Left colon (tissue), 2 donors: ENCODE results near the gene LNP1. TPM values are rescaled to one million over a fixed set of nuclear protein-coding genes. Genes with fewer than 3 reads are reported as not detected.
A peak's percentile ranks its signal among the peaks of the same experiment; 100 is the strongest.

Source experiments
- ATAC-seq: fragments of 200-7000 bp; cut with Tn5 transposase; one replicate; pipeline ENCODE4 v1.9.1; 2020; ENCODE audit warnings: mild to moderate bottlenecking, moderate library complexity
- DNase-seq, 2 donors: peaks; one replicate each; pipeline ENCODE4 v3.0.0-alpha.2; 2020
- intact Hi-C, 2 donors: fragments of 100-400 bp; cut with DNase I in 1 of 2; cut with micrococcal nuclease in 1 of 2; formaldehyde crosslinking; loops; one replicate each; pipeline versions ENCODE4 v1.11.2 to v1.14.0; 2022; cut with DNase I, micrococcal nuclease
- total RNA-seq, 2 donors: library from RNA; stranded (reverse); fragmentation: NEBNext Ultra II Directional; extraction: Animal tissue kit (Norgen Biotek cat#: 25700); gene quantifications; one replicate each; pipeline ENCODE4 v1.2.1, GENCODE V29; 2021
- donor health status: DM: no; HTN: no; CAD: no.
- donor health status: DM: yes; HTN: yes; CAD: no.

The LNP1 gene
- total RNA-seq, 2 donors from 2014 or later = 1.0 to 1.1 TPM

DNA sequence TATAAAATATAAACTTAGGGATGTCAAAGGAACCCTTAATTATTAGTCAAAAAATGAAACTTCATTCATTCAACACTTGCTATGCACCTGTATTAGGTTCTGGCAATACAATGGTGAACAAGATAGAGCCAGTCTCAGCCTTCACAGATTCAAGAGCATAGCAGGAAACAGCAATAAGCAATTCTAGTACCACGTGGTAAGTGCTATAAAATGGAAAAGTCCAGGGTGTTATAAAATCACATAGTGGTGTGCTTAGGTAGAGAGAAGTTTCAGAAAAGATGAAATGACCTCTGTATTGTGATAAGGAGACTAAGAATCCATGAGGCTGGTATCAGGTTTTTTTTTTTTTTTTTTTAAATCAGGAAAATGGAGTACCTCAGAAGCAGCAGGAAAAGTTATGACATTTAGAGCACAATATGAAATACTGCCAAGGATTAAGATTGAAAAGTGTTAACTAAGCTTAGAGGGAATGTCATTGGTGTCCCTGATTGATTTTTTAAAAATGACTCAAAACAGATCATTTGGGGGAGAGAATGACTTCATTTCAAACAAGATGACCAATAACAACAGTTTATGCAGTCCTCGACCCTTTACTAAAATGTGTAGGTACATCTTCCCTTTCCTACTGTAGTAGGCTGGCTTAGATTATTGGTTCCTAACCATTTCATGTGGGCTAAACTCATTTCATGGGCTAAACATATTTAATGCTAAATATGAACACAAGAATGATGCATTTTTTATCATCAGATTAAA, 5.5 kb upstream of the LNP1 start:
- intact Hi-C loops = no loop called here
- ATAC-seq (peak; percentile 94), DNase-seq (no peak)

DNA sequence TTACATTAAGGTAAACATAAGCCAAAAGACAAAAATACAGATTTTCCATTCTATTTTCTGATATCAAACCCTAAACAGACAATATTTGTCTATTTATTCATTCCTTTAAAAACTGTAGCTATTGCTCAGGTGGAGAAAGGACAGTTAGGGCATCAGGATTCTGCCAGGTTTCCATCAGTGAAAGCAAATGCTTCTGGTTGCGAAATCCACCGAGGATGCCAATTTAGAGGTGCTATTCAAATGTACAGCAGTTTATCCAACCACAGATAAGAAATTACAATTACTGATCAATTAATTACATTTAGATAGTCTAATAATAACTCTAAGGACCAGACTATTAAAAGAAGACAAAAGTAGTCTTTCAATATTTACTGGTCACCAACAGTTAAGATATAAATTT, 4.4 kb upstream of the LNP1 start:
- intact Hi-C loops = no loop called here
- DNase-seq (no peak), ATAC-seq (no peak)

DNA sequence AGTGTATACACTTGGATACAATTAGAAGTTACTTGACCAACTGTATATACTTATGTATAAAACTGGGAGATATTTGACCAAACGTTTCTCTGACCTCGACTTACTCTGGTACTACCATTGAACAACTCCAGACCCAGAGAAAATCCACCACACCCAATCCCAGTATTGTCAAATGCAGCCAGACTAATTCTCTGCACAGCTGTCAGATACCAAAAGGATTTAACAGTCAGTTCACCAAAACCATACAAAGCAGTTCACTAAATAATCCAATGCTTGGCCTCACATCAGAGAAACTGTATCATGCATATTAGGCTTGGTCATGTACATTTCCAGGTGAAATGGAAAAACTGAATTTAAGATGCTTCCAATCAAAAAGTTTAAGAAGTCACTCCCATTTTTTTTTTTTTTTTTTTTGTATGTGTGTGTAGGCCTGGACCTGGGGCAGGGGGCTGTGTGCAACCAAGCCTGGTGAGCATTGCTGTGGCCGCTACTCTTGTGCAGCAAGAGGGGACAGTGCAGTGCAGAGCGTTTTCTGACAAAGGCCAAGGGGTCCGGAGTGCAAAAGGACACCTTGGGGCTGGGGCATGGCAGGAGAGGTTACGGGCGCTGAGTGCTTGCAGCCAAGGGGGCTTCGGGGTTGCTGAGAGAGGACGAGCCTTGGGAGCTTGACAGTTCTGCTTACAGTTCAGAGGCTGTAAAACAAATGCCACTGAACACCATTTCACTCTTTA, 1.8 kb upstream of the LNP1 start:
- DNase-seq (peak in 1 of 2 donors; percentile 7), ATAC-seq (no peak)
- intact Hi-C loops = no loop called here

DNA sequence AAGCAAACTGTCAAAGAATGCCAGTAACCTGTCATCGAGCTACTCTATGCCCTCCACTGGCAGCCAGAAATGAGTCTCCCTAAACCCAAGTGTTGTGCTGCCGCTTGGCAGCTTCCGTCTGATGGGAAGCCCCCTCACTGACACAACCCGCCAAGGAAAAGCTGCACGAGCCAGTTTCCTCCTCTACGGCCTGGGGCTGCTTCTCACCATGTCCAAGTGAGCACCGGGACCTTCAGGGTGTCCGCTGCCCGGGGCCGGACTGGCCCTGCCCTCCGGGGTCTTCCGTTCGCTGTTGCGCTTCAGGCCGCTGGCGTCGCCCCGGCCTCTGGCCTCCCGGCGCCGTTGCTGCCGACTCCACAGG, 940 bp upstream of the LNP1 start:
- ATAC-seq (peak; percentile 14), DNase-seq (peak in 1 of 2 donors; percentile 32)
- intact Hi-C loops = no loop called here

DNA sequence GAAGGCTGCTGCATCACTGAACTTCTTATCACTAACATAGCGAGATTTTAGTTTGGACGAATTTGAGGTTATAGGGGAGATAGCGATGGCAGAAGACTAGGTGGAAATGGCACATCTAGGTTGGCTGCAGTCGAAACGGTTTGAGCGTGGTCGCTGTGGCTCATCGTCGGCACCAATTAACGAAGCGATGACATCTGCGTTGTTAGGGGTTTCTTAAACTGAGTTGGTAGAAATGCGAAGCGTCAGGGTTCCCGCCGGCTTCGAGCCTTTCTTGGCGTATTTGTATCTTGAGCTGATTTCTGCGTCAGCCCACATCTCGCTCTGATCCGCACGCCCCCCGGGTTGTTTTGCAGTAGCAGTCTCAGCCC, 319 bp downstream of the LNP1 start:
- intact Hi-C loops = no loop called here
- no peak for ATAC-seq
- peak; percentile 28 to 53 for DNase-seq

DNA sequence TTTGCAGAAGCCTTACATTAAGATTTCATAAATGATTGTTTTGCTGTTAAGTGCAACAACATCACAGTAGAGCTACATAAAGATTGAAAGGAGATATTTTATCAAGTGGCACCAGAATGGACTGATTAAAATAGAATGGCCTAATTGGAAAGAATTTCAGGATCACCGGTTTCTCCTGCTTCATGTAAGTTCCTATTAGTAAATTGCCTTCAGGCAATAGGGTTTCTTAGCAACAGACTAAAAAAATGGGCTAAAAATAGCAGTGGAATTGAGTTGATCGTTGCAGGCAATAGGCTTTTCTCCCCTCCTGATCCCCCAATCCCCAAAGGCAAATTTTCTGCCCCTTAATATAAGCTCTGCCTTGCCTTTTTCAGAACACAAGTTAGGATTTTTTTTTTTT, 917 bp downstream of the LNP1 start:
- ATAC-seq (no peak), DNase-seq (no peak)
- intact Hi-C loops = no loop called here

DNA sequence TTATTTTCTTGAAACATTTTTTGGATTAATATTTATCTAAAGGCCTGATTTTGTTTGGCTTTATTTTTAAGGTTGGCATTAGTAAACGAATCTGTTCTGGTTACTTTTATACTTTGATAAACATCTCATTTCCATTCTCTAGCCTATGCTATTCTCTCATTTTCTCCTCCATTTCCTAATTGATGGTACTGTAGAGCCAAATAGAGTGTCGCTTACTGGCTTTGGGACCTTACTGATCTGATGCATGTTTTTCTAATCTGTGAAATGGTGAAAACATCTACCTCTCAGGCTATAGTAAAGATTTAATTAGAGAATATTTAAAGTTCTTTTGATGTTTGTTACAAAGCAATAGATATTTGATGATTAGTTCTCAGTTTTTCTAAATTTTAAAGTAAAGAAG, 1.6 kb downstream of the LNP1 start:
- intact Hi-C loops = no loop called here
- ATAC-seq = no peak
- no peak for DNase-seq

DNA sequence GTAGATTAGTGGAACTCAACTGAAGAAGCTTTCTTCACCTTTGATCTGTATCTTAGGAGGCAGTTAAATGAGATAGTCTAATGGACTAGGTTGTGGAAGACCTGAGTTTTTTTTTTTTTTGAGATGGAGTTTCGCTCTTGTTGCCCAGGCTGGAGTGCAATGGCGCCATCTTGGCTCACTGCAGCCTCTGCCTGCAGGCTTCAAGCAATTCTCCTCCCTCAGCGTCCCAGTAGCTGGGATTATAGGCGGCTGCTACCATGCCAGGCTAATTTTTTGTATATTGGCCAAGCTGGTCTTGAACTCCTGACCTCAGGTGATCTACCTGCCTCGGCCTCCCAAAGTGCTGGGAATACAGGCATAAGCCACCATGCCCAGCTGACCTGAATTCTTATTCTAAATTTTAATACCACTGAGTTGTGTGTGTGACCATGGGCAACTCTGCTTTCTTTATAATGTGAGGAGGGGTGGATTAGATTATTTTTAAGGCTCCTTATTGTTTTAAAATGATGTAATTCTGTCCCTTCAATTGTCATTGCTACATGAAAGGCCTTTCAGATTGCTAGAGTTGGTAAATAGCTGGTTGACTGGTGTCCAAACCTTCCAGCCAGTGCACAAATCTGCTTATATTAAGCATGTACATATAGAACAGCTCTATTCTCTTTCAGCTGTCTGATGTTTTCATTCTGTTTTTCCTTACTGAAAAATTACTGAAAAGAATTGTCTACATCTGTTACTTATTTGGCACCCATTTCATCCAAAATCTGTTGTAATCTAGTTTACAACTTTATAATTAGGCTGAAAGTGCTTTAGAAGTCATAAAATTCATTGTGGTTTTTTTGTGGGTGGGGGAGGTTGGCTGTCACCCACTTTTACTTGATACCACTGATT, 2.3 kb downstream of the LNP1 start:
- DNase-seq (no peak), ATAC-seq (no peak)

DNA sequence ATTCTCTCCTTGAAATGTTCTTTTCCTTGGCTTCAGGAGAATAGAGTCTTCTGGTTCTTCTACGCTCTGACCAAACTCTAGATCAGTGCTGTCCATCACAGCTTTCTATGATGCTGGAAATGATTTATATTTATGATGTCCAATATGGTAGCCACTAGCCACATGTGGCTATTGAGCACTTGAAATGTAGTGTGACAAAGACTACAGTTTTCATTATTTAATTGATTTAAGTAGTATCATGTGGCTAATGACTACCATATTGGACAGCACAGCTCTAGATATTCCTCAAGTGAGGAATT, 2.9 kb downstream of the LNP1 start:
- DNase-seq (no peak), ATAC-seq (no peak)
- intact Hi-C loops = no loop called here

More for the DNA sequence above, 2.3 kb downstream of the LNP1 start:
- intact Hi-C loops = no loop called here

DNA sequence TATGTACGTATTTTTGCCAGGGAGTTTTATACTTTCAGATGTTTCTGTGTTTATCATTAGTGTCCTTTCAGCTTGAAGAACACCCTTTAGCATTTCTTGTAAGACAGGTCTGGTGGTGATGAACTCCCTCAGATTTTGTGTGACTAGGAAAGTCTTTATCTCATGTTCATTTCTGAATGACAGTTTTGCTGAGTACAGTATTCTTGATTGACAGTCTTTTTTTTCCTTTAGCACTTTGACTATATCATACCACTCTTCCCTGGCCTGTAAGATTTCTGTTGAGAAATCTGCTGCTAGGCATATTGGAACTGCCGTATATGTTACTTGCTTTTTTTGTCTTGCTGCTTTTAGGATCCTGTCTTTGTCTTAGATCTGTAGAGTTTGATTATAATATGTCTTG, 5.8 kb downstream of the LNP1 start:
- ATAC-seq (no peak), DNase-seq (no peak)
- intact Hi-C loops = no loop called here

DNA sequence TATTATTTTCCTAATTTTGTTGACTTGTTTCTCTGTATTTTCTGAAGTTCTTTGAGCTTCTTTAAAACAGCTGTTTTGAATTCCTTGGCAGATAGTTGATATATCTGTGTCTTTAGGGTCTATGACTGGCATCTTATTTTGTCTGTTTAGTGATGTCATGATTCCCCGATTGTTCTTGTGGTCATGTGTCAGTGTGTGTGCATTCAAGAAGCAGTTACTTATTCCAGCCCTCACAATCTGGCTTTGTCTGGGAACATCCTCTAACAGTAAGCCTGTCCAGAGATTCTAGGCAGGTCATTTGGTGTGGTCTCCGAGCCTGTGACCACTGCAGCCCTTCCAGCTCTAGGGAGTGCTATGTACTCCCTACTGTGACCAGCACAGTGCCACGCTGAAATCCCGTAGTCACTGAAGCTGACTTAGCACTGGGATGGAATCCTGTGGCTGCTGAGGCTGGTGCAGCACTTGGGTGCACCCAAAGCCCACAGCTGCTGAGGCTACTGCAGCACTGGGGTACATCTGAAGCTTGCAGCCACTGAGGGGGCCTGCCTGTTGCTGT, 6.7 kb downstream of the LNP1 start:
- DNase-seq = no peak
- no peak for ATAC-seq
- intact Hi-C loops = no loop called here

DNA sequence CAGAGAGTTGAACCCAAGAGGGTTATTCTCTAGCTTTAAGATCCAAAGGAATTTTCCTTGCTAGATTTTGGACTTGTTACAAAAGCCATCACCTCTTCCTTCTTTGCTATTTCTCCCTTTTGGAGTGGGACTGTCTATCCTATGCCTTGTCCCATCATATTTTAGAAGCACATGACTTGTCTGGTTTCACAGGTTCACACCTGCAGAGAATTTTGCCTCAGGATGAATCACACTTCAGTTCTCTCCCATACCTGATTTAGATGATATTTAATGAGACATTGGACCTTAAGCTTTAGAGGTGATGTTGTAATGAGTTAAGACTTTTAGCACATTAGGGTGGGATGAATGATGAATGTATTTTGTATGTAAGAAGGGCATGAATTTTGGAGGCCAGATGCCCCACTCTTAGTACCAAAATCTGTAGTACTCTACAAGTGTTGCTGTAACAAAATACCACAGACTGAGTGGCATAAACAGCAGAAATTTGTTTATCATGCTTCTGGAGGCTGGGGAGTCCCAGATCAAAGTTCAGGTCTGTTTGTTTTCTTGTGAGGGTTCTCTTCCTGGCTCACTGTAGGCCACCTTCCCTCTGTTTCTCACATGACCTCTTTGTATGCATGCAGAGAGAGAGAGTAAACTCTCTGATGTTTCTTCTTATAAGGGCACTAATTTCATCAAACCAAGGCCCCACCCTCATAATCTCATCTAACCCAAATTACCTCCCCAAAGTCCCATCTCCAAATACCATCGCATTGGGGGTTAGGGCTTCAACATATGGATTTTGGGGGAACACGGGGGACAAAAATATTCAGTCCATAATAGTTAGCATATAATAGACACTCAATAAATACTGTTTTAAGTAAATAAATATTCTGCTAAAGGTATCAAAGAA, 10.0 kb downstream of the LNP1 start:
- ATAC-seq (no peak), DNase-seq (no peak)
- intact Hi-C loops = no loop called here

DNA sequence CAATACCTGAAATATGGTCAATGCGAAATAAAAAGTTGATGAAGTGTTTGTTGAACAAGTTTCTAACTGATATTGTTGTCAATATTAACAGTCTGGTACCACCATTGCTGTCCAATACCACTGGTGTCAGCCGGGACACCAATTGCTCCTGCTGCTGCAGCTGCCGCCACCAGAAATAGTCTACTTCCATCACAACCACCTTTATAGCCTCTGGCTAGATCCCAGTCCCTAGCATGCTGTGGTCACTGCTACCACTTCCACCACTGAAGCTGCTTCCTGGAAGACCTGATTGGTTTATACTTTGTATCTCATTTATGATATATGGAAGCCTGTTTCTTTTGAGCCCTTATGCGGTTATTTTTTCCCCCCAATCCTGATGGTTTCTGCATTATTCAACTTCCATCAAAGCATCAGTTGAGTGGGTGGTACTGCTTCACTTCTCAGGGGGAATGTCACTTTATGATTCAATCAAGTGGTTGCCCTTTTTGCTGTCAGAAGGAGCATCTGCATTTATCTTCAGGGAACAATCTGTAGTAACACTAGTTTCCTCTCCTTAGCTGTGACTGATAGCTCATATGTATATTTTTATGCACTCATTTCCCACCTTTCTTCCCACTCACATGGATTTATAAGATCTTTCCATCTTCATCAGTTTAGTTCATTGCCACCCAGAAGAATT, 11.7 kb downstream of the LNP1 start:
- DNase-seq (no peak), ATAC-seq (no peak)
- intact Hi-C loops = no loop called here

DNA sequence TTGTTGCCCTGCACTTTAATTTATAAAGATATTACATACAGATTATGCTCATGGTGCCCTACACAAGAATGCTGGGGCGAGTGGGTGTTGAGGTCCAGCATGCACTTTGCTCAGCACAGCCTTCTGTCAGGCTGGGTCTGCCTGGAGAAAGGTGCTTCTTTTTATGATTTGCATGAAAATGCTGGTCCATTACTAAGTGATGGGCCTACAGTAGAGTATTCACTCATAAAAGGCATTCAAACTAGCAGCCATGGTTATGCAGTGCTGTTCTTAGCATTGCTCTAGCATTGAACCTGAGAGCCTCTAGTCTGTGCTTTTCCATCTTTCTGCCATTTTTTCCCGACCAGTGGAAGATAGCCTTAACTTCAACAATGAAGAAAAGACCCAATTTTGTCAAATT, 12.3 kb downstream of the LNP1 start:
- intact Hi-C loops = no loop called here
- DNase-seq (no peak), ATAC-seq (no peak)

DNA sequence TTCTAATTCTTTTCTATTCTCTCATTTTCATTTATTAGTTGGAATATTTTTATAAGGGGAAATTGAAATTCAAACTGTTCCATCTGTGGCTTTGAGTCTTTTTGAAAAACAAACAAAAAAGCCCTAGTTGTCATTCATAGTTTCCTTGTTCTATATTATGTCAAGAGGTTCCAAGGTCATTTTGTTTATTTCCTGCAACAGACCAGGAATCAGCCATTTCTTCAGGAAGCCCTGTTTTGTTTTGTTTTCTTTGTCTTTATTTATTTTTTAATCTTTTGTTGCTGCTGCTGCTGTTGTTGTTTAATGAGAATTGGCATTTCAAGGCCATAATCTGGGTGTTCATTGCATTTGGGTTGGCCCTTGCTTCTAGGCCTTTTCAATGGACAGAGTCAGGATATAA, 14.8 kb downstream of the LNP1 start:
- intact Hi-C loops = no loop called here
- peak; percentile 61 for ATAC-seq
- no peak for DNase-seq

DNA sequence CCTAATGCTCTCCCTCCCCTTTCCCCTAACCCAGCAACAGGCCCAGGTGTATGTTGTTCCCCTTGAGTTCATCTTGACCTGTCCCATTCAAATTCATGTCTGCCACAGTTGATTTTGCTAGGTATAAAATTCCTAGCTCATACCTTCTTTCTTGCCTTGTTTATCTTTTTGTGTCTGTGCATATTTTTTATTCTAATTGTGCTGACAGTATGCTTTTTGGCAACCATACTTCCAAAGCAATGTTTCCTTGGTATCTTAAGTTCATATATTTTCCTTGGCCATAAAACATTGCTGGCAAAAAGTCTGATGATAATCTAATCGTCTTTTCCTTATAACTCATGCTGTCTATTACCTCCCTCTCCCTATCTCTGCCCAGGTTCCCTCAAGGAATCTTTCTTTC, 15.5 kb downstream of the LNP1 start:
- intact Hi-C loops = no loop called here
- DNase-seq = no peak
- no peak for ATAC-seq

DNA sequence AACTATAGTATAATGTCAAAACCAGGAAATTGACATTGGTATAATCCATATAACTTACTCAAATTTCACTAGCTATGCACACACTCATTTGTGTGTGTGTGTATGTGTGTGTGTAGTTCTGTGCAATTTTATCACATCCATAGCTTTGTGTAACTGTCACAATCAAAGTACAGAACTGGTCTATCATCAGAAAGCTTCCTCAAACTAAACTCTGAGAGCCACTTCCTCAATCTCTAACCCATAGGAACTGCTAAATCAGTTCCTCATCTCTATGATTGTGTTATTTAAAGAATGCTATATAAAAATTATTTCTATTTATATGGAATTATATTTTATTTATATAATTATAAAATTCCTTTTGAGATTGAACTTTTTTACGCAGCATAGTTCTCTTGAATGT, 18.1 kb downstream of the LNP1 start:
- ATAC-seq (no peak), DNase-seq (no peak)

DNA sequence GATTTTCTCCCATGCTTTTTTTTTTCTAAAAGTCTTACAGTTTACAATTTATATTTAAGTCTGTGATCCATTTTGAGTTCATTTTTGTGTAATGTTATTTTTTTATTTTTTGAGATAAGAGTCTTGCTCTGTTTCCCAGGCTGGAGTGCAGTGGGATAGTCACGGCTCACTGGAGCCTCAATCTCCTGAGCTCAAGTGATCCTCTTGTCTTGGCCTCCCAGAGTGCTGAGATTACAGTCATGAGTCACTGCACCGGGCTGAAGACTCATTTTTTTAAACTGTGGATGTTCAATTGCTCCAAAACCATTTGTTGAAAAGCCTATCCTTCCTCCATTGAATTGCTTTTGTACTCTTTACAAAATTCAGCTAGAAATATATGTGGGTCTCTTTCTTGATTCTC, 19.5 kb downstream of the LNP1 start:
- intact Hi-C loops = no loop called here
- ATAC-seq = no peak
- no peak for DNase-seq

More for the DNA sequence above, 18.1 kb downstream of the LNP1 start:
- intact Hi-C loops = no loop called here
